SK-N-SH (cell line): ENCODE data around the gene RASGRP2. TPM values are rescaled to one million over a fixed set of nuclear protein-coding genes. Genes with fewer than 3 reads are reported as not detected.

ENCODE experiments used
- CTCF ChIA-PET: fragments of 300-600, 350-600 bp; formaldehyde crosslinking; extraction: SDS; loops from one replicate; lab custom pipeline; 2021; lab: Yijun Ruan, JAX
- POLR2A ChIA-PET: fragments of 350-600 bp; sonication (Branson Sonifier 250); formaldehyde crosslinking; extraction: SDS; loops from one replicate; lab custom pipeline; 2020; ENCODE audit warnings: antibody characterized with exemption, inconsistent platforms; lab: Yijun Ruan, JAX
- DNase-seq: peaks from one replicate; pipeline ENCODE4 v3.0.0; 2012
- H2AFZ ChIP-seq: fragments of 200-600 bp; sonication (generic); 2 replicates; pipeline ENCODE4 v1.8.1; 2016; ENCODE audit warnings: antibody characterized with exemption, mild to moderate bottlenecking, low read depth
- H3F3A ChIP-seq: fragments of 200-600 bp; sonication (generic); replicated peaks from 2 replicates; pipeline ENCODE3; 2016; ENCODE audit warnings: antibody characterized with exemption, mild to moderate bottlenecking; ENCODE audit not compliant: insufficient read depth
- H3K27ac ChIP-seq, 2 experiments: fragments of 200-500 bp in 1 of 2; fragments of 200-600 bp in 1 of 2; sonication (Bioruptor generic) in 1 of 2; sonication (generic), shearing (Covaris generic) in 1 of 2; 2 replicates each; pipeline versions ENCODE4 v1.5.1 to v1.6.1; 2014 to 2016; ENCODE audit warnings: low read depth in 2 of 2, inconsistent platforms in 1 of 2, low read length in 1 of 2, mild to moderate bottlenecking in 1 of 2, mixed read lengths in 1 of 2
- H3K27me3 ChIP-seq: fragments of 200-600 bp; sonication (generic), shearing (Covaris generic); 2 replicates; pipeline ENCODE4 v1.6.1; 2016; ENCODE audit warnings: mixed run types; ENCODE audit not compliant: insufficient read depth
- H3K36me3 ChIP-seq, 2 experiments: fragments of 200-500 bp in 1 of 2; fragments of 200-600 bp in 1 of 2; sonication (Bioruptor generic) in 1 of 2; sonication (generic) in 1 of 2; replicated peaks in 1 of 2; 2 replicates each; pipeline versions ENCODE3 to v1.5.1; 2014 to 2016; ENCODE audit warnings: low read length in 1 of 2, mild to moderate bottlenecking in 1 of 2; ENCODE audit not compliant: insufficient read depth in 2 of 2, control insufficient read depth in 1 of 2
- H3K4me1 ChIP-seq, 2 experiments: fragments of 200-500 bp in 1 of 2; fragments of 200-600 bp in 1 of 2; sonication (Bioruptor generic) in 1 of 2; sonication (generic), shearing (Covaris generic) in 1 of 2; 2 replicates each; pipeline versions ENCODE4 v1.5.1 to v1.6.1; 2014 to 2016; ENCODE audit warnings: low read depth in 1 of 2, low read length in 1 of 2, mixed run types in 1 of 2; ENCODE audit not compliant: insufficient read depth in 2 of 2, control insufficient read depth in 1 of 2
- H3K4me2 ChIP-seq: fragments of 200-600 bp; sonication (generic), shearing (Covaris generic); 2 replicates; pipeline ENCODE4 v1.6.1; 2017; ENCODE audit warnings: mixed run types
- H3K4me3 ChIP-seq, 2 experiments: fragments of 200-500 bp in 1 of 2; fragments of 200-600 bp in 1 of 2; sonication (Bioruptor generic) in 1 of 2; sonication (generic), shearing (Covaris generic) in 1 of 2; 2 replicates each; pipeline versions ENCODE4 v1.5.1 to v1.8.1; 2014 to 2016; ENCODE audit warnings: low read depth in 2 of 2, inconsistent platforms in 1 of 2, low read length in 1 of 2, mild to moderate bottlenecking in 1 of 2, mixed read lengths in 1 of 2, moderate library complexity in 1 of 2
- H3K79me2 ChIP-seq: fragments of 200-600 bp; sonication (generic); 2 replicates; pipeline ENCODE4 v1.8.1; 2017; ENCODE audit warnings: mild to moderate bottlenecking; ENCODE audit not compliant: insufficient read depth
- H3K9ac ChIP-seq: fragments of 200-600 bp; sonication (generic); 2 replicates; pipeline ENCODE4 v1.6.1; 2017; ENCODE audit warnings: mixed run types
- H3K9me2 ChIP-seq: fragments of 200-600 bp; sonication (generic); 2 replicates; pipeline ENCODE4 v1.6.1; 2017; ENCODE audit warnings: mixed run types
- H3K9me3 ChIP-seq: fragments of 200-600 bp; sonication (generic); 2 replicates; pipeline ENCODE4 v1.6.1; 2017; ENCODE audit warnings: mixed run types, mild to moderate bottlenecking, moderate library complexity
- H4K20me1 ChIP-seq: fragments of 200-600 bp; sonication (generic); 2 replicates; pipeline ENCODE4 v1.6.1; 2017; ENCODE audit warnings: mild to moderate bottlenecking, mixed run types; ENCODE audit not compliant: insufficient read depth
- CHD2 ChIP-seq: fragments of 150-350 bp; IDR thresholded peaks from 2 replicates; pipeline ENCODE4 v1.6.1; 2018; ENCODE audit warnings: low read length; ENCODE audit not compliant: partially characterized antibody
- EZH2phosphoT487 ChIP-seq: fragments of 200-600 bp; sonication (generic); IDR thresholded peaks from 2 replicates; pipeline ENCODE4 v1.6.1; 2017; ENCODE audit warnings: low read depth, mixed run types, mild to moderate bottlenecking, antibody characterized with exemption, moderate library complexity, borderline replicate concordance
- FOSL2 ChIP-seq: IDR thresholded peaks from 2 replicates; pipeline ENCODE4 v1.4.0; 2012; ENCODE audit warnings: low read depth, mild to moderate bottlenecking, moderate library complexity, borderline replicate concordance
- IRF3 ChIP-seq: fragments of 150-350 bp; IDR thresholded peaks from 2 replicates; pipeline ENCODE4 v1.6.1; 2016; ENCODE audit warnings: mild to moderate bottlenecking, low read depth, low read length
- MEF2A ChIP-seq: IDR thresholded peaks from 2 replicates; pipeline ENCODE4 v1.4.0; 2012; ENCODE audit warnings: low read depth, borderline replicate concordance
- MXI1 ChIP-seq: IDR thresholded peaks from 2 replicates; pipeline ENCODE4 v1.6.1; 2012; ENCODE audit warnings: mild to moderate bottlenecking, low read depth, low read length, improper control_type of control experiment
- POLR2AphosphoS5 ChIP-seq: IDR thresholded peaks from 2 replicates; pipeline ENCODE4 v1.6.1; 2012; ENCODE audit warnings: low read depth, low read length
- SIN3A ChIP-seq: IDR thresholded peaks from 2 replicates; pipeline ENCODE4 v1.6.1; 2012; ENCODE audit warnings: low read depth, mild to moderate bottlenecking, low read length, moderate library complexity, borderline replicate concordance
- SMC3 ChIP-seq: IDR thresholded peaks from 2 replicates; pipeline ENCODE4 v1.6.1; 2012; ENCODE audit warnings: low read depth, low read length, improper control_type of control experiment
- TEAD4 ChIP-seq: IDR thresholded peaks from 2 replicates; pipeline ENCODE4 v1.4.0; 2012; ENCODE audit warnings: mild to moderate bottlenecking, borderline replicate concordance; ENCODE audit not compliant: insufficient read depth
- YY1 ChIP-seq: IDR thresholded peaks from 2 replicates; pipeline ENCODE4 v1.4.0; 2012; ENCODE audit warnings: low read depth, mild to moderate bottlenecking
- WGBS: methylation state at CpG from one replicate; pipeline ENCODE4 v1.1.6; 2017; ENCODE audit warnings: low lambda C conversion rate; 5-methylcytosine and 5-hydroxymethylcytosine counted together
- polyA plus RNA-seq, 3 experiments: library from polyadenylated mRNA; depleted of rRNA; stranded (reverse); fragments of >200 nt; gene quantifications; 2 replicates each; pipeline ENCODE4 v1.2.3, GENCODE V29; 2012
- TF ChIP-seq, protein P1 (sequence below): IDR thresholded peaks from 2 replicates; pipeline ENCODE4 v1.4.0; 2012; ENCODE audit warnings: low read depth, borderline replicate concordance
- TF ChIP-seq, protein P2 (sequence below): IDR thresholded peaks from 2 replicates; pipeline ENCODE4; 2012

Gene RASGRP2
- polyA plus RNA-seq, 1 of the 3 experiments (the other 2 are of a cell fraction), result 1.6 TPM

GRCh38 chr11:64762674-64763525 is 19.0 kb upstream of the RASGRP2 start:
- Histone ChIP-seq H3F3A (peaks cover 42% of the 10 kb centered on the region), H3K27ac (peak overlapping the region; percentile 24 to 39; a peak in 2 of 4 replicates), H2AFZ (no peak overlapping the region), H3K9me3 (no peaks in the 10 kb centered on the region), H3K4me2 (peak overlapping the region; percentile 52; the same call in 1 of the 2 replicates), H4K20me1 (peaks cover 46% of the 10 kb centered on the region), H3K36me3 (peaks cover 35 to 52% of the 10 kb centered on the region in 2 experiments), H3K4me1 (peaks cover 19 to 23% of the 10 kb centered on the region in 2 experiments; a peak in 3 of 4 replicates), H3K79me2 (peaks cover 20% of the 10 kb centered on the region; the same call in 1 of the 2 replicates), H3K27me3 (no peaks in the 10 kb centered on the region), H3K9me2 (no peaks in the 10 kb centered on the region), H3K4me3 (no peak overlapping the region)
- POLR2A ChIA-PET, result interaction anchor here (0.6 to 0.8 kb wide), 4 partner anchors 14 to 61 kb away, joined by 3 to 5 read pairs (median 3); no protein-coding TSS in a partner anchor
- CTCF ChIA-PET, result interaction anchor here (0.9 to 2.8 kb wide), 9 partner anchors 8 to 313 kb away, joined by 3 to 11 read pairs (median 4); partner anchors contain the start of gene RASGRP2
- DNase-seq, result peak; percentile 23
- TF ChIP-seq MEF2A (no peak), MXI1 (no peak), TEAD4 (no peak), CHD2 (peak; percentile 3), YY1 (no peak), SMC3 (no peak), IRF3 (no peak), FOSL2 (no peak)
- TF ChIP-seq, protein P1, sequence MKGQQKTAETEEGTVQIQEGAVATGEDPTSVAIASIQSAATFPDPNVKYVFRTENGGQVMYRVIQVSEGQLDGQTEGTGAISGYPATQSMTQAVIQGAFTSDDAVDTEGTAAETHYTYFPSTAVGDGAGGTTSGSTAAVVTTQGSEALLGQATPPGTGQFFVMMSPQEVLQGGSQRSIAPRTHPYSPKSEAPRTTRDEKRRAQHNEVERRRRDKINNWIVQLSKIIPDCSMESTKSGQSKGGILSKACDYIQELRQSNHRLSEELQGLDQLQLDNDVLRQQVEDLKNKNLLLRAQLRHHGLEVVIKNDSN, result no peak
- TF ChIP-seq, protein P2, sequence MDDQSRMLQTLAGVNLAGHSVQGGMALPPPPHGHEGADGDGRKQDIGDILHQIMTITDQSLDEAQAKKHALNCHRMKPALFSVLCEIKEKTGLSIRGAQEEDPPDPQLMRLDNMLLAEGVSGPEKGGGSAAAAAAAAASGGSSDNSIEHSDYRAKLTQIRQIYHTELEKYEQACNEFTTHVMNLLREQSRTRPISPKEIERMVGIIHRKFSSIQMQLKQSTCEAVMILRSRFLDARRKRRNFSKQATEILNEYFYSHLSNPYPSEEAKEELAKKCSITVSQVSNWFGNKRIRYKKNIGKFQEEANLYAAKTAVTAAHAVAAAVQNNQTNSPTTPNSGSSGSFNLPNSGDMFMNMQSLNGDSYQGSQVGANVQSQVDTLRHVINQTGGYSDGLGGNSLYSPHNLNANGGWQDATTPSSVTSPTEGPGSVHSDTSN, result 0 out of 2 replicates have a peak, but pooled peaks have one; percentile 19
- TF ChIP-seq, all 33 proteins: peak for 2
- no peak overlapping the region; the same call in 1 of the 2 replicates for H3K9ac ChIP-seq
- 79% methylated on average over 12 of the region's 13 CpGs for WGBS

DNA sequence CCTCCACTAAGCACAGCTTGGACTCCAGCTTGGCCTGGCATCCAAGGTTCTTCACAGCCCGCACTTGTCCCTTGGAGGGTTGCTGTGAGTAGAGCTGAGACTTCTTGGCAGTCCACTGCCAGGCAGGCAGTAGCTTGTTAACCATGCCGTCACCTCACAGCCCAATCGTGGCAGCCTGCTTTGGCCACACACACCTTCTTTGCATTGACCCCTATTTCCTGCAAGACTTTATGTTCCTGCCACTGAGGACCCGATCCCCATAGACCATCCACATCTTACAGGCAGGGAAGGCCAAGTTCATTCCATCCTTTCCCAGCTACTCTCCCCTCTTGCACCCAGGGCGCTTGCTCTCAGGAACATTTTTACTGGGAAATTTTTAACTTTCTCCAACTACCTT is 18.3 kb upstream of the RASGRP2 start:
- Histone ChIP-seq H2AFZ (no peak overlapping the region), H3F3A (peaks cover 40% of the 10 kb centered on the region), H3K36me3 (peaks cover 29 to 46% of the 10 kb centered on the region in 2 experiments), H3K9me2 (no peaks in the 10 kb centered on the region), H3K9me3 (no peaks in the 10 kb centered on the region), H3K27ac (no peak overlapping the region), H3K4me2 (no peak overlapping the region), H3K9ac (no peak overlapping the region), H4K20me1 (peaks cover 40% of the 10 kb centered on the region), H3K4me3 (no peak overlapping the region), H3K79me2 (peaks cover 15% of the 10 kb centered on the region; the same call in 1 of the 2 replicates), H3K27me3 (no peaks in the 10 kb centered on the region), H3K4me1 (peaks cover 19 to 23% of the 10 kb centered on the region in 2 experiments; a peak in 3 of 4 replicates)
- POLR2A ChIA-PET, result interaction anchor here (0.6 to 0.8 kb wide), 5 partner anchors 10 to 62 kb away, joined by 3 to 5 read pairs (median 3); no protein-coding TSS in a partner anchor
- peak; percentile 24 for DNase-seq
- TF ChIP-seq POLR2AphosphoS5 (peak; percentile 9; the same call in 1 of the 2 replicates), CHD2 (peak; percentile 2), SIN3A (0 out of 2 replicates have a peak, but pooled peaks have one; percentile 18), EZH2phosphoT487 (no peak)
- 95% methylated on average over 5 of the region's 5 CpGs for WGBS
- CTCF ChIA-PET, result interaction anchor here (1.0 to 1.7 kb wide), 3 partner anchors 9 to 109 kb away, joined by 3 to 5 read pairs (median 4); no protein-coding TSS in a partner anchor
